Muscle of leg (tissue), 11 donors: ENCODE data around the gene CDCA3. TPM values are rescaled to one million over a fixed set of nuclear protein-coding genes. Genes with fewer than 3 reads are reported as not detected.

ENCODE experiments used
- DNase-seq: peaks from one replicate; pipeline ENCODE4 v3.0.0; 2013
- H3K27ac ChIP-seq: one replicate; pipeline ENCODE4 v1.5.1; 2013; ENCODE audit warnings: mild to moderate bottlenecking, low read length, control low read depth
- H3K27me3 ChIP-seq: one replicate; pipeline ENCODE4 v1.6.1; 2013; ENCODE audit warnings: low read length; ENCODE audit not compliant: control insufficient read depth, insufficient read depth
- H3K36me3 ChIP-seq: one replicate; pipeline ENCODE4 v1.6.1; 2013; ENCODE audit warnings: low read length; ENCODE audit not compliant: control insufficient read depth, insufficient read depth
- H3K4me1 ChIP-seq: one replicate; pipeline ENCODE4 v1.6.1; 2013; ENCODE audit warnings: low read length; ENCODE audit not compliant: control insufficient read depth, insufficient read depth
- H3K4me3 ChIP-seq: one replicate; pipeline ENCODE4 v1.5.1; 2013; ENCODE audit warnings: low read length, control low read depth
- H3K9me3 ChIP-seq: replicated peaks from 2 replicates; pipeline ENCODE4 v1.6.1; 2013; ENCODE audit warnings: low read depth, low read length; ENCODE audit not compliant: control insufficient read depth
- WGBS: methylation state at CpG from one replicate; pipeline ENCODE4 v1.1.5; 2013; ENCODE audit warnings: missing lambda C conversion rate; ENCODE audit not compliant: insufficient coverage; 5-methylcytosine and 5-hydroxymethylcytosine counted together
- polyA plus RNA-seq, 8 donors: library from polyadenylated mRNA; unstranded; fragments of 120-200 nt; gene quantifications; one replicate each; pipeline versions ENCODE4 v1.2.1 to v1.2.3, GENCODE V29; 2013; ENCODE audit warnings: inconsistent platforms in 1 of 8, low replicate concordance in 1 of 8; ENCODE audit not compliant: insufficient read length in 8 of 8, insufficient read depth in 1 of 8
- total RNA-seq: library from RNA; stranded (reverse); fragments of 120-200 nt; gene quantifications from one replicate; pipeline ENCODE4 v1.2.4, GENCODE V29; 2013

Gene CDCA3
- total and polyA plus RNA-seq, 9 donors: 14.0 to 27.6 (median 20.1) TPM

DNA sequence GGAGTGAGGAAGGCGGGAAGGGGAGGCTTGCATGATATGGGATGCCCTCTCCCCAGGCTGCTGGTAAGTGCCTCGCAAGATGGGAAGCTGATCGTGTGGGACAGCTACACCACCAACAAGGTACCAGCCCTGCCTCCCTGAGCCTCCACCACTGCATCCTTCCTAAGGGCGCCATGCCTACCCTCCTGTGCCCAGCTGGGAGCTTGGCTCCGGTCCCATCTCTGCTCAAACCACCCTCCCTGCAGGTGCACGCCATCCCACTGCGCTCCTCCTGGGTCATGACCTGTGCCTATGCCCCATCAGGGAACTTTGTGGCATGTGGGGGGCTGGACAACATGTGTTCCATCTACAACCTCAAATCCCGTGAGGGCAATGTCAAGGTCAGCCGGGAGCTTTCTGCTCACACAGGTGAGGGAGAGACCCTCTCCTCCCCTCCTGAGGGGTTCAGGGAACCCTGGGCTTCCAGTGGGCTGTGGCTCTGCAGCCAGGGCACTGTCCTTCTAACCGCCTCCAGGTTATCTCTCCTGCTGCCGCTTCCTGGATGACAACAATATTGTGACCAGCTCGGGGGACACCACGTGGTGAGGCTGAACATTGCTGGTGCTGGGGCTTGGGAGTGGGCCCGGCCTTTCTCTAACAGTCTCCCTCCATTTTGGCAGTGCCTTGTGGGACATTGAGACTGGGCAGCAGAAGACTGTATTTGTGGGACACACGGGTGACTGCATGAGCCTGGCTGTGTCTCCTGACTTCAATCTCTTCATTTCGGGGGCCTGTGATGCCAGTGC lies 7.8 kb downstream of the CDCA3 start:
- H3K4me3 ChIP-seq: no peak overlapping the region
- peaks cover 55% of the 10 kb centered on the region for H3K36me3 ChIP-seq
- peaks cover 28% of the 10 kb centered on the region for H3K4me1 ChIP-seq
- 77% methylated on average over 9 of the region's 16 CpGs for WGBS
- no peak for DNase-seq
- H3K27me3 ChIP-seq: no peaks in the 10 kb centered on the region
- no peak overlapping the region for H3K27ac ChIP-seq
- no peaks in the 10 kb centered on the region for H3K9me3 ChIP-seq

DNA sequence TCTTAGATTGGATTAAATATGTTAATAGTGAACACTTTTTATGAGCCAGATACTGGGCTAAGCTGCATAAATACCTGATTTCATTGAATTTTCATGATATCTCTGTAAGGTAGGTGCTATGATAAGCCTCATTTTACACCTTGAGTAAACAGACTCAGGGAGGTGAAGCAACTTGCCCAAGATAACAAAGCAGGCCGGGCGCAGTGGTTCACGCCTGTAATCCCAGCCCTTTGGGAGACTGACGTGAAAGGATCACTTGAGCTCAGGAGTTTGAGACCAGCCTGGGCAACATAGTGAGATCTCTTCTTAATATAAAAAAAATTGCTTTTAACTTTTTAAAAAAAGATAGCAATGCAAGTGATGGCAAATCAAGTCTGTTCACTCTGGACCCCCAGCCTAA lies 9.0 kb downstream of the CDCA3 start:
- Histone ChIP-seq H3K4me1 (peaks cover 28% of the 10 kb centered on the region), H3K27ac (no peak overlapping the region), H3K27me3 (no peaks in the 10 kb centered on the region), H3K9me3 (no peaks in the 10 kb centered on the region), H3K4me3 (no peak overlapping the region), H3K36me3 (peaks cover 58% of the 10 kb centered on the region)
- no CpG with 5 or more reads among the region's 4 CpGs for WGBS
- no peak for DNase-seq

DNA sequence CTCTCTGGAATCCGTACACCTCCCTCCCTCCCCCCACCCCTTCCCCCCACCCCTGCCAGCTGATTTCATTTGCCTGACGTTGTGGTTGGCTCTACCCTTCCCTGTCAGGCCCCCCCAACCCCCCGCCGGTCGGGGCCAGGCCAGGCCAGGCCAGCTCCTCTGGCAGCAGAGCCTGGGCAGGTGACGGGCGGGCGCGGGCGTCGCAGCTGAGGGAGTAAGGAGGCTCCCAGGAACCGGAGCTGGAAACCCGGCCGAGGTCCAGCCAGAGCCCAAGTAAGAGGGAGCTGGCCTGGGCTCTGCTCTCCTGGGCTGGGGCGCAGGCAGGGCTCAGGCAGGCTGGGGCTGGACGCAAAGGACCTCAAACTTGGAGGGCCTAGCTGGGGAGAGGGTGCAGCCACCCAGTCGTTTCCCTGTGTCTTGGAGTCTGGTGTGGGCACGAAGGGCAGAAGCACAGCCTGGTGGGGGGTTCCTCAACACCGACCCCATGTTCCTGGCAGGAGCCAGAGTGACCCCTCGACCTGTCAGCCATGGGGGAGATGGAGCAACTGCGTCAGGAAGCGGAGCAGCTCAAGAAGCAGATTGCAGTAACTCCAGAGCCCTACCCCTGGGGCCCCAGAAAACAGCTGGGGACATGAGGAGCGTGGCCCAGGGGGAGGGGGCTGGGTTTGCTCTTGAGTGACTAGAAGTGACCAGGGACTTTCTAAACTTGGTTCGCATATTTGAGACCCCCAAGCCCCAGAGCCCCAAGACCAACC lies 10.1 kb downstream of the CDCA3 start, which contains the start of gene GNB3:
Gene GNB3, plus strand, starts transcription at position 165 of the 755 bp plus-strand sequence. Its CDS starts 363 bp downstream, at position 528.
- WGBS: 53% methylated on average over 19 of the region's 24 CpGs
- H3K36me3 ChIP-seq: peaks cover 58% of the 10 kb centered on the region

DNA sequence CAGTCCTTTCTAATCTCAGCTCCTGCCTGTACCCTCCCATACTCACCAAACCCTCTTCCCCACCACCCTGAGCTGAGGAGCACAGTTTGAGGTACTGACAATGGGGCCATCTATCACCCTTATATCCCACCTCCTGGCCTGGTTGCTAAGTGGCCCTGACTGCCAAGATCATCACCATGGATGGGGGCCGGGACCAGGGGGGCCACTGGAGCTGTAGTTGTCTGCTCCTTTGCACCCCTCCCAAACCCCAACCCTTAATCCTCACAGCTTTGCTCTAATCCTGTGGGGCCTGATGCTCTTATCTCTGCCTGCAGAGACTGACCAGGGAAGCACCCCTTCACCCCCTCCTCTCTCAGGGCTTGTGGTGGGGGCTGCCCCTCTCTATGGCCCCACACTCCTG lies 10.8 kb downstream of the CDCA3 start:
- no peaks in the 10 kb centered on the region for H3K27me3 ChIP-seq
- no peak for DNase-seq
- WGBS: 50% methylated on average over 1 of the region's 1 CpG
- H3K27ac ChIP-seq: peak overlapping the region; percentile 96
- no peaks in the 10 kb centered on the region for H3K9me3 ChIP-seq
- no peak overlapping the region for H3K4me3 ChIP-seq
- H3K4me1 ChIP-seq: peaks cover 28% of the 10 kb centered on the region
- peaks cover 57% of the 10 kb centered on the region for H3K36me3 ChIP-seq

More for the DNA sequence above, 10.1 kb downstream of the CDCA3 start, which contains the start of gene GNB3:
- H3K9me3 ChIP-seq: no peaks in the 10 kb centered on the region
- H3K27me3 ChIP-seq: no peaks in the 10 kb centered on the region
- peaks cover 28% of the 10 kb centered on the region for H3K4me1 ChIP-seq
- no peak within 1 kb of the TSS for H3K4me3 ChIP-seq
- no peak for DNase-seq
- H3K27ac ChIP-seq: peak within 1 kb of the TSS; percentile 96

DNA sequence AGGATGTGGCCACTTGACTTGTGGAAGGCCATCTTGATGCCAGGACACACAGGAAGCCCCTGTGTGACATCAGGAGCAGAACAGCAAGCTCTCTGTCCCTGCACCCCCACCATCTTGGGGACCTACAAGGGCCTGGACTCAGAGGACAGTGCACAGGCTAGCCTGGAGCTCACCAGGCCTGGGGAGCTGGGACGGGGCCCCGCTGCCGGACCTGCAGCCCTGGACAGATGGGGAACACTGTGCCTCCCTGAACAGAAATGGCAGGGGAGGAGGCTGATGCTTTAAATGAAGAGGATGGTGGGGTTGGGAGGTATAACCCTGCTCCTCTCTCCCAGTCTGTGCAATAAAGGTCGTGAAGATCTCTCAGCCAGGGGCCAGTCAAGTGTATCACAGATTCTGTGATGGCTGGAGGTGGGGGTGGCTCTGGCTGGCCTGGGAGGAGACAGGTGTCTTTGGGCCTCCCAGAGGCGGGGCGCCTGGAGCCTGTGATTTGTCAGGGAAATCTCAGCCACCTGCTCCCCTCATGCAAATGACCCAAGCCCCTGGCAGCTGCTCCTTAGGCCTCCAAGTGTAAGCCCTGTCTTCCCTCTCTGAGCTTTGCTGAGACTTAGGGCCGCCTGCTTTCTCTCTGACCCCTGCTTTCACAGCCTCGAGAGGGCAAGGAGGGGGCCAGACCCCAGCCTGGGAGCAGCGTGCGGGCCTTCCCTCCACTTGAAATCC lies 11.4 kb downstream of the CDCA3 start:
- Histone ChIP-seq H3K36me3 (peaks cover 55% of the 10 kb centered on the region), H3K9me3 (no peaks in the 10 kb centered on the region), H3K4me1 (peaks cover 28% of the 10 kb centered on the region), H3K4me3 (no peak overlapping the region), H3K27ac (peak overlapping the region; percentile 96), H3K27me3 (no peaks in the 10 kb centered on the region)
- WGBS: 56% methylated on average over 7 of the region's 10 CpGs
- DNase-seq: peak; percentile 82

DNA sequence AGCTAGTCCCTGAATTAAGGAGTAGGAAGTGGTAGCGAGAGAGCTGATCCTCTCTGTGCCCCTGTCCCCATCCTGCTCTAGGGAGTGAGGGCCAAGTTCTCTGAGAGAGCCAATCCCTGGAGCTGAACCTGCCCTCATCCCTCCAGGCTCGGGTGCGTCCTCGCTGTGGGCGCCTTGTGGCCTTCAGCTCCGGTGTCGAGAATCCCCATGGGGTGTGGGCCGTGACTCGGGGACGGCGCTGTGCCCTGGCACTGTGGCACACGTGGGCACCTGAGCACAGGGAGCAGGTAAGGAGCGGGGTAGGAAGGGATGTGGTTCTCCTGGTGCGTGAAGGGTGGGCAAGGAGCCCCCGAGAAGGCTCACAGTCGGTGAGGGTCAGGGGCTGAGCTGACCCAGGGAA lies 12.2 kb downstream of the CDCA3 start:
- Histone ChIP-seq H3K27me3 (no peaks in the 10 kb centered on the region), H3K27ac (no peak overlapping the region), H3K4me1 (peaks cover 28% of the 10 kb centered on the region), H3K4me3 (no peak overlapping the region), H3K36me3 (peaks cover 53% of the 10 kb centered on the region), H3K9me3 (no peaks in the 10 kb centered on the region)
- WGBS: 88% methylated on average over 13 of the region's 16 CpGs
- DNase-seq: no peak

DNA sequence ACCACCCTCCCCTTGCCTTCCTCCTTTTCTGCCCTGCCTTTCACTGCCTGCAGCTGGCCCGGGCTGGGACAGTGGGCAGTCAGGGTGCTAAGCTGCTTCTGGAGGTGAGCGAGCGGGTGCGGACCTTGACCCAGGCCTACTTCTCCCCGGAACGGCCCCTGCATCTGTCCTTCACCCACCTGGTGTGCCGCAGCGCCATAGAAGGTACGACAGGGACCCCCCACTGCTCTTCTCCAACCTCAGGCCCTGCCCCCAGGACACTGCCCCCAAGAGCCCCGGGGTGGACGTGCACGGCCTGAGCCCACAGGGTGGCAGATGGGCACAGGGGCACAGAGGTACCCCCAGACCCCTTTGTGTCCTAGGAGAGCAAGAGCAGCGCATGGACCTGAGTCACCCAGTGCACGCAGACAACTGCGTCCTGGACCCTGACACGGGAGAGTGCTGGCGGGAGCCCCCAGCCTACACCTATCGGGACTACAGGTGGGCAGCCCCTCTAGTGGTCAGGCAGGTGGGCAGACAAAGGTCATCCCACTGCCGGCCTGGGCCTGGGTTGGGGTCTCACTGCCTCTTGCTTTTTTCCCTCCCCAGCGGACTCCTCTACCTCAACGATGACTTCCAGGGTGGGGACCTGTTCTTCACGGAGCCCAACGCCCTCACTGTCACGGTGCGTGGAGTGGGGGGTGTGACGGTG lies 13.6 kb downstream of the CDCA3 start:
- H3K4me1 ChIP-seq: peaks cover 28% of the 10 kb centered on the region
- H3K27ac ChIP-seq: no peak overlapping the region
- no peak for DNase-seq
- 82% methylated on average over 20 of the region's 26 CpGs for WGBS
- H3K36me3 ChIP-seq: peaks cover 56% of the 10 kb centered on the region
- no peak overlapping the region for H3K4me3 ChIP-seq
- H3K9me3 ChIP-seq: no peaks in the 10 kb centered on the region
- no peaks in the 10 kb centered on the region for H3K27me3 ChIP-seq

DNA sequence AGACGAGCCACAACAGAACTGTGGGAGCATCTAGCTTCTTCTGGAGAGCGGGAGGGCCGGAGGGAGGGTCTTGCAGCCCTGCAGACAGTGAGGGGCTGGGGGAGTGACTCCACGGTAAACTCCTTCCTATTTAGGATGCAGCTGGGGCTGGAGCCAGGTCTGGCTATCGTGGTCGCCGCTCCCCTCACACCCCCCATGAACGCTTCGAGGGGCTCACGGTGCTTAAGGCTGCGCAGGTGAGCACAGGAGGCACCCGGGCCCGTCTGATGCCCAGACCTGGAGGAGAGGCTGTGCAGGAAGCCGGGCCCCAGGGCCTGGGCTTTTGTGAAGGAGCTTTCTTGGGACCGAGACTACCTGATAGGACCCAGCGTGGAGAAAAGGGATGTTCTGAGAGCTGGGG lies 14.2 kb downstream of the CDCA3 start:
- no peaks in the 10 kb centered on the region for H3K27me3 ChIP-seq
- H3K27ac ChIP-seq: no peak overlapping the region
- H3K4me1 ChIP-seq: peaks cover 28% of the 10 kb centered on the region
- no peaks in the 10 kb centered on the region for H3K9me3 ChIP-seq
- WGBS: 90% methylated on average over 10 of the region's 16 CpGs
- H3K4me3 ChIP-seq: no peak overlapping the region
- DNase-seq: no peak
- peaks cover 63% of the 10 kb centered on the region for H3K36me3 ChIP-seq

DNA sequence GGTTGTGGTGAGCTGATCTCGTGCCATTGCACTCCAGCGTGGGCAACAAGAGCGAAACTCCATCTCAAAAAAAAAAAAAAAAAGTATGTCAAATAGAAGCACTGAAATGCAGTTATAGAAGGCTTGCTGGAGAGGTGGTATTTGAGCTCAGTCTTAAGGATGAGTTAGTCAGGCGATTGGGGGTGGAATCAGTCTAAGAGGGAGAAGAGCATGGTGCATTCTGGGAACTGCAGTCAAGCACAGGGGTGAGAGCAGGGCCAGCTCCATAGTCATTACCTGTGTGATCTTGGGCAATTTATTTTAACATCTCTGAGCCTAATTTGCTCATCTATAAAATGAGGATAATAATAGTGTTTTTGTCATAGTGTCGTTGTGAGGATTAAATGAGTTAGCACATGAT lies 16.2 kb downstream of the CDCA3 start:
- Histone ChIP-seq H3K36me3 (peaks cover 78% of the 10 kb centered on the region), H3K4me1 (peaks cover 16% of the 10 kb centered on the region), H3K27me3 (no peaks in the 10 kb centered on the region), H3K9me3 (no peaks in the 10 kb centered on the region), H3K4me3 (no peak overlapping the region), H3K27ac (no peak overlapping the region)
- WGBS: 54% methylated on average over 1 of the region's 5 CpGs
- DNase-seq: no peak
